ENCODE results near the gene GAREM1. TPM values are rescaled to one million over a fixed set of nuclear protein-coding genes. Genes with fewer than 3 reads are reported as not detected.

Gene GAREM1
- total RNA-seq, 1 donor from 2014 or later, result 10.0 TPM

- Histone ChIP-seq H3K4me3 (ENCODE audit: low read depth, low read length) (no peak overlapping the region), H3K27me3 (ENCODE audit: control insufficient read depth, insufficient read depth, low read length) (no peaks in the 10 kb centered on the region), H3K36me3 (ENCODE audit: control insufficient read depth, insufficient read depth, low read length) (no peaks in the 10 kb centered on the region)
- TF ChIP-seq, protein P1, sequence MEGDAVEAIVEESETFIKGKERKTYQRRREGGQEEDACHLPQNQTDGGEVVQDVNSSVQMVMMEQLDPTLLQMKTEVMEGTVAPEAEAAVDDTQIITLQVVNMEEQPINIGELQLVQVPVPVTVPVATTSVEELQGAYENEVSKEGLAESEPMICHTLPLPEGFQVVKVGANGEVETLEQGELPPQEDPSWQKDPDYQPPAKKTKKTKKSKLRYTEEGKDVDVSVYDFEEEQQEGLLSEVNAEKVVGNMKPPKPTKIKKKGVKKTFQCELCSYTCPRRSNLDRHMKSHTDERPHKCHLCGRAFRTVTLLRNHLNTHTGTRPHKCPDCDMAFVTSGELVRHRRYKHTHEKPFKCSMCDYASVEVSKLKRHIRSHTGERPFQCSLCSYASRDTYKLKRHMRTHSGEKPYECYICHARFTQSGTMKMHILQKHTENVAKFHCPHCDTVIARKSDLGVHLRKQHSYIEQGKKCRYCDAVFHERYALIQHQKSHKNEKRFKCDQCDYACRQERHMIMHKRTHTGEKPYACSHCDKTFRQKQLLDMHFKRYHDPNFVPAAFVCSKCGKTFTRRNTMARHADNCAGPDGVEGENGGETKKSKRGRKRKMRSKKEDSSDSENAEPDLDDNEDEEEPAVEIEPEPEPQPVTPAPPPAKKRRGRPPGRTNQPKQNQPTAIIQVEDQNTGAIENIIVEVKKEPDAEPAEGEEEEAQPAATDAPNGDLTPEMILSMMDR (IDR thresholded peaks at IDR 0.05; ENCODE audit: insufficient read depth, low read length, severe bottlenecking), result no peak
- FAIRE-seq (no peak), DNase-seq (ENCODE audit: low read depth) (peak; percentile 37)
These were observed 142.3 kb downstream of the GAREM1 start for GRCh38 chr18:32328379-32328778.

- TF ChIP-seq, protein P1 (IDR thresholded peaks at IDR 0.05; ENCODE audit: insufficient read depth, low read length, severe bottlenecking), result no peak
- no peak overlapping the region for H3K4me3 ChIP-seq (ENCODE audit: low read depth, low read length)
- H3K36me3 ChIP-seq (ENCODE audit: control insufficient read depth, insufficient read depth, low read length), result no peaks in the 10 kb centered on the region
- DNase-seq (ENCODE audit: low read depth) (no peak), FAIRE-seq (no peak)
- H3K27me3 ChIP-seq (ENCODE audit: control insufficient read depth, insufficient read depth, low read length), result no peaks in the 10 kb centered on the region
These were observed 144.0 kb downstream of the GAREM1 start for GRCh38 chr18:32326450-32327308.

GRCh38 chr18:32324181-32324580, 146.5 kb downstream of the GAREM1 start:
- FAIRE-seq (no peak), DNase-seq (ENCODE audit: low read depth) (no peak)
- no peak overlapping the region for H3K4me3 ChIP-seq (ENCODE audit: low read depth, low read length)
- TF ChIP-seq, protein P1 (IDR thresholded peaks at IDR 0.05; ENCODE audit: insufficient read depth, low read length, severe bottlenecking), result no peak
- no peaks in the 10 kb centered on the region for H3K36me3 ChIP-seq (ENCODE audit: control insufficient read depth, insufficient read depth, low read length)
- no peaks in the 10 kb centered on the region for H3K27me3 ChIP-seq (ENCODE audit: control insufficient read depth, insufficient read depth, low read length)

GRCh38 chr18:32321826-32322225, 148.9 kb downstream of the GAREM1 start:
- TF ChIP-seq, protein P1 (IDR thresholded peaks at IDR 0.05; ENCODE audit: insufficient read depth, low read length, severe bottlenecking), result no peak

GRCh38 chr18:32319084-32319483, 151.6 kb downstream of the GAREM1 start:
- FAIRE-seq (no peak), DNase-seq (ENCODE audit: low read depth) (no peak)
- TF ChIP-seq, protein P1 (IDR thresholded peaks at IDR 0.05; ENCODE audit: insufficient read depth, low read length, severe bottlenecking), result no peak
- Histone ChIP-seq H3K36me3 (ENCODE audit: control insufficient read depth, insufficient read depth, low read length) (no peaks in the 10 kb centered on the region), H3K27me3 (ENCODE audit: control insufficient read depth, insufficient read depth, low read length) (no peaks in the 10 kb centered on the region), H3K4me3 (ENCODE audit: low read depth, low read length) (no peak overlapping the region)

More at GRCh38 chr18:32321826-32322225, 148.9 kb downstream of the GAREM1 start:
- Histone ChIP-seq H3K36me3 (ENCODE audit: control insufficient read depth, insufficient read depth, low read length) (no peaks in the 10 kb centered on the region), H3K27me3 (ENCODE audit: control insufficient read depth, insufficient read depth, low read length) (no peaks in the 10 kb centered on the region), H3K4me3 (ENCODE audit: low read depth, low read length) (no peak overlapping the region)
- DNase-seq (ENCODE audit: low read depth), result no peak
- no peak for FAIRE-seq
